COLO668 (cell line): Measurements from ENCODE around the gene MAGIX.
A peak's percentile ranks its signal among the peaks of the same experiment; 100 is the strongest.
"Not testable (repeated sequence)": the region's sequence is repeated elsewhere in the genome, so short reads cannot be mapped to it uniquely, and the experiment has no call there.

Experiments used
- DNase-seq: peaks from one replicate; lab custom pipeline; 2025; ENCODE audit not compliant: unreplicated experiment; lab: John Stamatoyannopoulos, UW

MAGIX gene

DNA sequence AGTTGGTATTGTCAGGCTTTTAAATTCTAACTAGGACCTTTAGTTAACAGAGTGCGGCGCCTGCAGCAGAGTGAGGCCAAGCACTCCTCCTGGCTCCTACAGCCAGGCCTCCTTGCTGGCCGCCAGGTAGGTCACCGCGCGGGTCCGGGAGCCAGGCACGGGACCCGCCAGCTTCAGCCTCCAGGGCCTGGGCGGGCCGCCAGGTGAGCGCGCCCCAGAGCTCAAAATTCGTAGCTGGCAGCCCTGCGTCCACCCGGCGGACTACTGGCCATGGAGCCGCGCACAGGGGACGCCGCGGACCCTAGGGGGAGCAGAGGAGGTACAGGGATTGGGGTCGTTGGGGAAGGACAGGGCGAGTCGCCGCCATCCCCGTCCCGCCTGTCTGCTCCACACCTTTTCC lies at the start of gene MAGIX:
MAGIX (plus strand) TSS at position 139 of the 400 bp plus-strand sequence; CDS start at position 271, 132 bp downstream.
- peak; percentile 41 for DNase-seq

GRCh38 chrX:49116076-49116475 lies 46.5 kb upstream of the MAGIX start:
- DNase-seq: no peak

DNA sequence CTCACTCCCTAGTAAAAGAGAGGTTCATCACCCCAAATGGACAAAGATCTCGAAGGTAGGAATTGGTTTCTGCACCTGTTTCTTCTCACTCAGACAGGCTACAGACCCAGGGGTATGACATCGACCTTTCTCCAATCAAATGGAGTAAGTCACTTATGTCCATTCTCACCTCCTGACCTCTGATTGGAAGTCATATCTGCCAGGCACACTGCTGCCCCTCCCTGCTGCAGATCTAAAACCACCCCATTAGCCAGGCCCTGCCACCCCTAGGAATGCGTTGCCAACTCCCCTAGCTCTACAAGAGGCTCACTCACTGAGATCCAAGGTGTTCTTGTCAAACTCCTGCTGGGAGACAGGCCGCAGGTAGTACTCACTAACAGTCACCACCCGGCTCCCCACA lies 45.8 kb upstream of the MAGIX start:
- no peak for DNase-seq

GRCh38 chrX:49117581-49117980 lies 45.0 kb upstream of the MAGIX start:
- DNase-seq: no peak

DNA sequence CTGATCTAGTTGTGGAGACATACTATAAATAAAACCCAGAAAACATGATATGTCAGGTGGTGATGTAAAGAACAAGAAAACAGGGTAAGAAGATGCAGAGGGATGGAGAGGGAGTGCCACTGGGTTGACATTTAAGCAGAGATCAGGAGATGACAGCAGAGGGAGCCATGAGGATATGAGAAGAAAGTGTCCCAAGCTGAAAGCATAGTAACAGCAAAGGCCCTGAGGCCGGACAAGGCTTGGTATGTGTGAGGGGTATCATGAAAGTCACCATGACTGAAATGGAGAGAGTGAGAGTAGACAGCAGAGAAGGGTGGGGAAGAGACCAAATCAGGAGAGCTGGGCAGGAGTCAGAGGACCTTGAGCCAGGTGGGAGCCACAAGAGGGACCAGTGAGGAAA lies 42.5 kb upstream of the MAGIX start:
- DNase-seq: peak; percentile 2

DNA sequence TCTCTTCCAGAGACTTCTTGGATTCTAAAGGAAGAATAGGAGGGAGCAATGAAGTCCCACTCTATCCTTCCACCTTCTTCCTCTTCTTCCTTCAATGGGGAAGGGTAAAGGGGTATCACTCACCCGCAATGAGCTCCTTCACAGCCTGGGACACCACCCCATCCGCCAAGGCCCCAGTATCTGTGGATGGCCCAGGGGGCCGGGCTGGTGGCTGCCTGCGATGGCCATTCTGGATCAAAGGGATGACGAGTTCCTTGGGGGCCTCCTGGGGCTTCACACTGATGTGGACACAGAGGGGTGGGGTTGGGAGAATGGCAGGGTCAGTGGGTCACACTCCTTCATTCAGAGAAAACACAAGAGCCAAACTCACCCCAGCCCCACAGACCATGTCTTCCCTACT lies 40.1 kb upstream of the MAGIX start:
- DNase-seq: no peak

GRCh38 chrX:49127742-49128258 lies 34.8 kb upstream of the MAGIX start:
- DNase-seq: not testable (repeated sequence)

GRCh38 chrX:49129427-49129826 lies 33.1 kb upstream of the MAGIX start:
- no peak for DNase-seq

- not testable (repeated sequence) for DNase-seq
These were observed 30.3 kb upstream of the MAGIX start for GRCh38 chrX:49132275-49132674.

DNA sequence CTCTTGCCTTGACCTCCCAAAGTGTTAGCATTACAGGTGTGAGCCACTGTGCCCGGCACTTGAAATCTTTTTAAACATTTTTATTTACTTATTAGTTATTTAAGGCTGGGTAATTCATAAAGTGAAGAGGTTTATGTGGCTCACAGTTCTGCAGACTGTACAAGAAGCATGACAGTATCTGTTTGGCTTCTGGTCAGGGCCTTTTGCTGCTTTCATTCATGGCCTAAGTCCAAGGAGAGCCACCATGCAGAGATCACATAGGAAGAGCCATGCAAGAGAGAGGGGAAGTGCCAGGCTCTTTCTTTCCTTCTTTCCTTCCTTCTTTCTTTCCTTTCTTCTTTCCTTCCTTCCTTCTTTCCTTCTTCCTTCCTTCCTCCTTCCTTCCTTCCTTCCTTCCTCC lies 28.8 kb upstream of the MAGIX start:
- no peak for DNase-seq

GRCh38 chrX:49137492-49137891 lies 25.1 kb upstream of the MAGIX start:
- no peak for DNase-seq

DNA sequence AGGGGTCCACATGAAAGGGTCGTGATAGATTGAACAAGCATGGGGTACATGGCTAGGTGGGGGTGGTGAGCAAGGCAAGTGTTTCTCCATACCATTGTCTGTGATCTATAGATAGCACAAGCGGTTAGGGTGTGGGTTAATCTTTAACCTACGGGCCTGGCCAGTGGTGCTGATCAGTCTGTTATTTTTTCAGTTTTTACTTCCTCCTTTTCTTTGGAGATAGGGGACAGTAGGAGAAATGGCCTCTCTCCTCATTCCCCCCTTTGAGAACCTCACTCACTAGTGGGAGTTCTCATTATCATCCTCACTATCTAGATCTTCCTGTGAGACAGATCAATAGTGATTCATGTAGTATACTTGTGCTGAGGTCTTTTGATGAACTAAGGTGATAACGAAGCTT lies 22.8 kb upstream of the MAGIX start:
- peak; percentile 62 for DNase-seq

DNA sequence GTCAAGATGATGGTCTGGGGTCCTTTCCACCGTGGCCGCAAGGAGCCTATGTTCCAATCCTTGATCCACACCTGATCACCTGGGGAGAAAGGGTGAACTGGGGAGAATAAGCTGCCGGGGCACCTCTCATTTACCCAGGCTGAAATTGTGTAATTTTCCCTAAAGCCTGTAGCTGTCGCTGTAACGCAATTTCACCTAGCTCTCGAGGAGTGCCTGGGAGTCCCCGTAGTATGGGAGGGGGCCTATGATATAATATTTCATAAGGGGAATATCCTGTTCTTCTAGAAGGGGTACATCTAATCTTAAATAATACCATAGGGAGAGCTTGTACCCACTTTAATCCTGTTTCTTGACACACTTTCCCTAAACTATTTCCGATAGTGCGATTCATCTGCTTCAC lies 20.3 kb upstream of the MAGIX start:
- not testable (repeated sequence) for DNase-seq

DNA sequence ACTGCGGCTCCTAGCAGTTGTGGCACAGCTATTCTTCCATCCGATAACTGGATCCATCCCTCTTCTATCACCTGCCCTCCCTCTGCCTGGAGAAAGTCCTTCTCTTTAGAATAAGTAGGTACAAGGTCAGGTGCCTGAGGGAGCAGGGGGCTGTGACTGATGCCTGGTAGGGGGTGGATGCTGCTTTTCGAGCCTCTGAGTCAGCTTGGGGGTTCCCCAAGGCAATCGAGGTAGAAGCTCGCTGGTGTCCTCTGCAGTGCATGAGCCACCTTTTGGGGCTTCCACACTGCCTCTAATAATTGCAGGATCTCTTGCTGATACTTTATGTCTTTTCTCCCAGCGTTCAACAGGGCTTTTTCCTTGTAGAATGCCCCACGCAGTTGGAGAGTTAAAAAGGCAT lies 19.4 kb upstream of the MAGIX start:
- DNase-seq: not testable (repeated sequence)

GRCh38 chrX:49147282-49147681 lies 15.3 kb upstream of the MAGIX start:
- no peak for DNase-seq

GRCh38 chrX:49147936-49148335 lies 14.6 kb upstream of the MAGIX start:
- DNase-seq: peak; percentile 37

- DNase-seq: peak; percentile 60
These were observed 14.0 kb upstream of the MAGIX start for GRCh38 chrX:49148390-49149100.

- DNase-seq: not testable (repeated sequence)
These were observed 13.3 kb upstream of the MAGIX start for GRCh38 chrX:49149291-49149690.

DNA sequence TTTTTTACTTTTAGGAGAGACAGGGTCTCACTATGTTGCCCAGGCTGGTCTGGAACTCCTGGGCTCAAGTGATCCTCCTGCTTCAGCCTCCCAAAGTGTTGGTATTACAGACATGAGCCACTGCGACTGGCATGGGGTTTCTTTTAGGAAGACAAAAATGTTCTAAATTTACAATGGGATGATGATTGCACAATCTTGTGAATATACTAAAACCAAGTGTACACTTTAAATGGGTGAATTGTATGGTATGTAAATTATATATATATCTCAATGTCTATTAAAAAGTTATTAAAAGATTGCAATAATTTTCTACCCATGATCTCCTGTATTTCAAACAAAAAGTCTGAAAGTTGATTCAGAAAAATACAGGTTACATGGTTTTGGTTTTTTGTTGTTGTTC lies 9.1 kb upstream of the MAGIX start:
- DNase-seq: no peak

- DNase-seq: no peak
These were observed 7.2 kb upstream of the MAGIX start for GRCh38 chrX:49155243-49155899.

- peak; percentile 90 for DNase-seq
These were observed 6.4 kb upstream of the MAGIX start for GRCh38 chrX:49155900-49156837.
